Measurements from ENCODE around the gene CGNL1. TPM values are rescaled to one million over a fixed set of nuclear protein-coding genes. Genes with fewer than 3 reads are reported as not detected.

Gene CGNL1
- total RNA-seq, 4 donors from 2014 or later = 40.7 to 74.4 (median 56.0) TPM

DNA sequence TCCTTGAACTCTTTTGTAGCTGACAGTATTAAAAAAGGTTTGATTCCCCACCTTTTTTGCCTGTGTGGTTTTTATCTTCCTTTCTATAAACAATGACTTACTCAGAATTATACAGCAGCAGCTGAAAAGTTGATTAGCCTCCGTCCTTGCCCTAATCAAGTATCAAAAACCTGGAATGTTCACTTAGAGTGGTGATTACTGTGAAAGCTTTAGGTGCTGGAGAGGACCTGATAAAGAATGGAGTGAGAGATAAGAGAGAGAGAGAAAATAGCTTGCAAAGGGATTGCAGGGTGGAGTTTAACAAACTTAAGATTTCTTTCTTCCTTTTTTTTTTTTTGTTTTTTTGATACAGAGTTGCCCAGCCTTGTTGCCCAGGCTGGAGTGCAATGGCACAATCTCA, 6.7 kb downstream of the CGNL1 start:
- no peak overlapping the region for H3K4me3 ChIP-seq (replicated peaks in 1 of 3)
- no peaks in the 10 kb centered on the region for H3K36me3 ChIP-seq
- 64 to 80% methylated on average over 1 of the region's 1 CpG for WGBS, 2 donors
- peaks cover 46 to 92% of the 10 kb centered on the region in 2 donors for H3K4me1 ChIP-seq
- intact Hi-C loops (cut with DNase I) = no loop called here
- H3K27me3 ChIP-seq = no peaks in the 10 kb centered on the region
- no peaks in the 10 kb centered on the region for H3K9me3 ChIP-seq
- DNase-seq = no peak
- TF ChIP-seq, protein P1, sequence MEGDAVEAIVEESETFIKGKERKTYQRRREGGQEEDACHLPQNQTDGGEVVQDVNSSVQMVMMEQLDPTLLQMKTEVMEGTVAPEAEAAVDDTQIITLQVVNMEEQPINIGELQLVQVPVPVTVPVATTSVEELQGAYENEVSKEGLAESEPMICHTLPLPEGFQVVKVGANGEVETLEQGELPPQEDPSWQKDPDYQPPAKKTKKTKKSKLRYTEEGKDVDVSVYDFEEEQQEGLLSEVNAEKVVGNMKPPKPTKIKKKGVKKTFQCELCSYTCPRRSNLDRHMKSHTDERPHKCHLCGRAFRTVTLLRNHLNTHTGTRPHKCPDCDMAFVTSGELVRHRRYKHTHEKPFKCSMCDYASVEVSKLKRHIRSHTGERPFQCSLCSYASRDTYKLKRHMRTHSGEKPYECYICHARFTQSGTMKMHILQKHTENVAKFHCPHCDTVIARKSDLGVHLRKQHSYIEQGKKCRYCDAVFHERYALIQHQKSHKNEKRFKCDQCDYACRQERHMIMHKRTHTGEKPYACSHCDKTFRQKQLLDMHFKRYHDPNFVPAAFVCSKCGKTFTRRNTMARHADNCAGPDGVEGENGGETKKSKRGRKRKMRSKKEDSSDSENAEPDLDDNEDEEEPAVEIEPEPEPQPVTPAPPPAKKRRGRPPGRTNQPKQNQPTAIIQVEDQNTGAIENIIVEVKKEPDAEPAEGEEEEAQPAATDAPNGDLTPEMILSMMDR (IDR thresholded peaks at IDR 0.05) = no peak
- no peak for TF ChIP-seq POLR2A (IDR thresholded peaks at IDR 0.05)
- peak overlapping the region; percentile 67 to 81 (median 75) for H3K27ac ChIP-seq

DNA sequence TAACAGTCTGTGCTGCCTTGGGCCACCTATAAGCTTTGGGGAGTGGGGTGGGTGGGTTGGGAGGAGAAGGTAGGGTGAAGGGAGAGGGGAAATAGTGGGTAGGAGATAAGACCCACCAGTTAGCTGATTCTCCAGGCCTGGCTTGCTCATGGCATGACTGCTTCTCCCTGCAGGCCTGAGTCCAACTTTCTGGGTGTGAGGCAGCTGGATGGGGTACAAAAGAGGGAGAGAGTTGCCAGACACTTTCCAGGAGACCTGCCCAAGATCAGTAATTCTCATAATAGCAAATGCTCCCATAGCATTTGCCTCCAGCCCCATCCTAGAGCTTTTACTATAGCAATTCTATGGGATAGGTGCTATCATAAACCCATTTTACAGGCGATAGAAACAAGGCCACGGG, 7.7 kb downstream of the CGNL1 start:
- DNase-seq = peak; percentile 31 to 49
- Histone ChIP-seq H3K27me3 (no peaks in the 10 kb centered on the region), H3K27ac (peak overlapping the region in 2 of 3 donors; percentile 47 to 74), H3K36me3 (no peaks in the 10 kb centered on the region), H3K9me3 (no peaks in the 10 kb centered on the region), H3K4me3 (replicated peaks in 1 of 3) (no peak overlapping the region), H3K4me1 (peaks cover 51 to 94% of the 10 kb centered on the region in 2 donors)
- WGBS, 2 donors = 88 to 96% methylated on average over 2 of the region's 2 CpGs
- no peak for TF ChIP-seq POLR2A (IDR thresholded peaks at IDR 0.05)
- TF ChIP-seq, protein P1 (IDR thresholded peaks at IDR 0.05) = no peak
- intact Hi-C loops (cut with DNase I) = no loop called here

DNA sequence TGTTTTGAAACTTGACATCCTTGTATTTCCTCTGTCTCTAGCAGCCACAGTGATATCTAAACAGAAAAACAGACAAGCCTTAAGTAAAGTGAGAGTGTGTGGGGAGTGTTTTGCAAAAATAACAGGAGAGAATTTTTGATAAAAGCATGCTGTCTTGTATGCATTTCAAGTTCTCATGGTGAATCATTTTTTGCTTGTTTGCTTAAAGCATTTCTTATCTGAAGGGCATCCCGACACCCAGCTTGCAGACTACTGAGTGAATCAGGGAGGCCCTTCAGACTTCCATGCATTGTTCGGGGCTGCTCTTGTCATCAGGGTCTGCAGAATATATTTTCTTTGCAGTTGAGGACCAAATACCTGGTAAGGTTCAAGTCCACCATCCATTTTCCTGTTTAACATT, 8.5 kb downstream of the CGNL1 start:
- no peak for DNase-seq
- TF ChIP-seq, protein P1 (IDR thresholded peaks at IDR 0.05) = no peak
- no peak for TF ChIP-seq POLR2A (IDR thresholded peaks at IDR 0.05)
- Histone ChIP-seq H3K36me3 (no peaks in the 10 kb centered on the region), H3K27ac (peak overlapping the region in 2 of 3 donors; percentile 31 to 47), H3K4me3 (replicated peaks in 1 of 3) (no peak overlapping the region), H3K9me3 (no peaks in the 10 kb centered on the region), H3K4me1 (peaks cover 51 to 91% of the 10 kb centered on the region in 2 donors), H3K27me3 (no peaks in the 10 kb centered on the region)
- intact Hi-C loops (cut with DNase I) = no loop called here
- 70 to 71% methylated on average over 2 of the region's 2 CpGs for WGBS, 2 donors

DNA sequence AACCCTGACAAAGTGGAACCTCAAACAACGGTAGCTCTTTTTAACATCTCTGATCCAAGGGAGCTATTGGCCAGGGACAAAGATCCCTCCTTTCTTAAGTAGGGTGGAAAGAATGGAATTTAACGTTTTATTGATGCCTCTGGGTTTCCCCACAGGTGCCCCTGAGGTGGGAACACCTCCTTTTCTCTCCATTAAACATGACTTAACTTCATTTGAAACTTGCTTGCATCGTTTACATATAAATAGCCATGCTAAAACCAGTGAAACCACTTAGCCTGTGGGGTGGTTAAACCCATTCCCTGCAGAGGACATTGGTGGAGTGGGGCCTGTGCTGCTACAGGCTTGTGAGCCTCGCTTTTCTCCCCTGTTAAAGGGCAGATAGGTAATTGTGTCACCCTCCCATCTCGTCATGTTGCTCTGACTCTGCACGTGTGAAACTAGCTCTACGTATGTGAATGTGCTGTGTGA, 9.7 kb downstream of the CGNL1 start:
- peaks cover 62 to 88% of the 10 kb centered on the region in 2 donors for H3K4me1 ChIP-seq
- no peak for DNase-seq
- WGBS, 2 donors = 83 to 88% methylated on average over 7 of the region's 7 CpGs
- no peaks in the 10 kb centered on the region for H3K9me3 ChIP-seq
- H3K4me3 ChIP-seq (replicated peaks in 1 of 3) = no peak overlapping the region
- TF ChIP-seq, protein P1 (IDR thresholded peaks at IDR 0.05) = no peak
- no peak for TF ChIP-seq POLR2A (IDR thresholded peaks at IDR 0.05)
- intact Hi-C loops (cut with DNase I) = no loop called here
- peak overlapping the region in 2 of 3 donors; percentile 47 to 84 for H3K27ac ChIP-seq
- H3K36me3 ChIP-seq = no peaks in the 10 kb centered on the region
- no peaks in the 10 kb centered on the region for H3K27me3 ChIP-seq

DNA sequence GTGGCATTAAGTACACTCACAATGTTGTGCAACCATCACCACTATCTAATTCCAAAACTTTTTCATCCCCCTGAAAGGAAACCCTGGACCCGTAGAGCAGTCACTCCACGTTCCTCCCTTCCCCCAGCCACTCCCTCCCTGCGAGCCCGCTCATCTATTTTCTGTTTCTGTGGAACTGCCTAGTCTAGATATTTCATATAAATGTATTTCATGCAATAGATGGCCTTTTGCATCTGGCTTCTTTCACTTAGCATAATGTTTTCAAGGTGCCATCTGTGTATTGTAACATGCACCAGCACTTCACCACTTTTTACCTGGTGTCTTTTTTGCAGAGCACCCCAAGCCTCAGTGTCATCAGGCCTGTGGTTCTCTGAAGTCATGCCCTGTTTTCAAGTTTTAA, 10.7 kb downstream of the CGNL1 start:
- H3K27me3 ChIP-seq = no peaks in the 10 kb centered on the region
- H3K36me3 ChIP-seq = no peaks in the 10 kb centered on the region
- TF ChIP-seq, protein P1 (IDR thresholded peaks at IDR 0.05) = no peak
- no peak for TF ChIP-seq POLR2A (IDR thresholded peaks at IDR 0.05)
- H3K4me1 ChIP-seq = peaks cover 61 to 87% of the 10 kb centered on the region in 2 donors
- H3K27ac ChIP-seq = peak overlapping the region; percentile 81 to 97 (median 84)
- DNase-seq = no peak
- 68 to 73% methylated on average over 4 of the region's 4 CpGs for WGBS, 2 donors
- no peak overlapping the region for H3K4me3 ChIP-seq (replicated peaks in 1 of 3)
- H3K9me3 ChIP-seq = no peaks in the 10 kb centered on the region
- intact Hi-C loops (cut with DNase I) = no loop called here
